Measurements from ENCODE around the gene NDRG2. TPM values are rescaled to one million over a fixed set of nuclear protein-coding genes. Genes with fewer than 3 reads are reported as not detected.
A peak's percentile ranks its signal among the peaks of the same experiment; 100 is the strongest.

The NDRG2 gene
- total and polyA plus RNA-seq, 5 donors = 219 to 368 (median 343) TPM

- H3K4me3 ChIP-seq (ENCODE audit: low read length) = no peak overlapping the region
- H3K9me3 ChIP-seq (ENCODE audit: control insufficient read depth, low read length) = no peaks in the 10 kb centered on the region
- H3K4me1 ChIP-seq (ENCODE audit: control insufficient read depth, insufficient read depth, low read length) = no peaks in the 10 kb centered on the region
- DNase-seq (no peak), ATAC-seq (no peak)
- intact Hi-C loops (cut with DNase I) = no loop called here
- no peak overlapping the region for H3K27ac ChIP-seq (ENCODE audit: low read length)
- H3K27me3 ChIP-seq (ENCODE audit: control insufficient read depth, insufficient read depth) = no peaks in the 10 kb centered on the region
- 82% methylated on average over 4 of the region's 4 CpGs for WGBS
Measured at GRCh38 chr14:21033133-21033698, 8.4 kb upstream of the NDRG2 start.

DNA sequence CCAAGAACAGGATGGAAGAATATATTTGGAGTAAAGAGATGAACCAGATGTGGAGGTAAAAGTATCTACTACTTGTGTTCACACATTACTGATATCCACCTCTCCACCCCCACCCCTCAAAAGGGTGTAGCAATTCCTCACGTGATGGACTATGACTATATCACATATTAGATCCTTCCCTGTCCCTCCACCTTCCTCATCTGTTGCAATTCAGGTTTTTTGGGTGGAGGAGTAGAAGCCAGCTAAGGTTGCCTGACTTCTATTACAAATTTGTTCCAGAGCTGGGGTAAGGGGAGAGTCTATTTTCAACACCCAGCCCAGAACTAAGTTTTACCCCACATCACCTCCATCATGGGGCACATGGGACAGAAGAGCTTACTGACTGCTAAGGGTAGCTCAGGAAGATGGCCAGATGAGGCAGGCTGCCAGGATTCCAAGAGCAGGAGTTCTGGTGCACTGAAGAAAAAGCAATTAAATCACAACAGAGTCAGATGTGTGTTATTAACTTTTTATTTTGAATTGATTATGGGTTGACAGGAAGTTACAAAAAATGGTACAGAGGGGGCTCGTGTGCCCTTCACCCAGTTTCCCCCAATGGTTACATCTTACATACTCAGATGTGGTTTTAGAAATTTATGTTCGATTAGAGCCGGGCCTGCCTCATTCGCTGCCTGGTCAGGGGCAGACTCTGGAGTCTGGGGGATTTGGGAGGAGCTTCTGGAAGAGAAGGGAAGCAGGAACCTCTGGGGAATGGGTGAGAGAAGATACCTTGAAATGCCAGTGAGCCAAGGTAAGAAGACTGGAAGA lies 7.7 kb upstream of the NDRG2 start:
- WGBS = 84% methylated on average over 5 of the region's 5 CpGs
- Histone ChIP-seq H3K4me1 (ENCODE audit: control insufficient read depth, insufficient read depth, low read length) (no peaks in the 10 kb centered on the region), H3K4me3 (ENCODE audit: low read length) (no peak overlapping the region), H3K27ac (ENCODE audit: low read length) (no peak overlapping the region), H3K9me3 (ENCODE audit: control insufficient read depth, low read length) (no peaks in the 10 kb centered on the region), H3K27me3 (ENCODE audit: control insufficient read depth, insufficient read depth) (no peaks in the 10 kb centered on the region)
- no peak for ATAC-seq
- intact Hi-C loops (cut with DNase I) = no loop called here
- DNase-seq = no peak

GRCh38 chr14:21030531-21030930 lies 5.7 kb upstream of the NDRG2 start:
- intact Hi-C loops (cut with DNase I) = no loop called here
- no peaks in the 10 kb centered on the region for H3K27me3 ChIP-seq (ENCODE audit: control insufficient read depth, insufficient read depth)
- peaks cover 8% of the 10 kb centered on the region for H3K4me1 ChIP-seq (ENCODE audit: control insufficient read depth, insufficient read depth, low read length)
- no peak overlapping the region for H3K27ac ChIP-seq (ENCODE audit: low read length)
- ATAC-seq = no peak
- WGBS = 87% methylated on average over 12 of the region's 12 CpGs
- no peak for DNase-seq
- no peak overlapping the region for H3K4me3 ChIP-seq (ENCODE audit: low read length)
- H3K9me3 ChIP-seq (ENCODE audit: control insufficient read depth, low read length) = no peaks in the 10 kb centered on the region

DNA sequence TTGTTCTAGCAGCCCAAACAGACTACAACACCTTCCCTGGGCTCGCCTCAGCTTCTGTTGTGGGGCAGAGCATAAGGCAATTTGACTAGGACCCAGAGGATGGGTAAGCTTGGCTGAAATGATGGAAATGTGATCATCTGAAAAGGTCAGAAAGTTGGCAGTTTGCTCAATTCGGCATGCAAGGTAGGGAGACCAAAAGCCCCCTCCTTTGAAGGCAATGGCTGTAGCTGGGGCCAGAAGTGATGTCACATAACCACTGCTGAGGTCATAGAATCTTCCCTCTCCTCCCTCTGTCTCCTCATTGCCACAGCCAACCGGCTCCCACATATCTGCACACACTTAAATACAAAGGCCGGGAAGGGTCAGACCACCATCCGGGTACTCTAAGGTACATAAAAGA lies 5.1 kb upstream of the NDRG2 start, which contains the start of gene TPPP2:
TSS of gene TPPP2 (plus strand) at position 301 of the 400 bp plus-strand sequence. CDS start 365 bp downstream, outside the sequence.
- no peak within 1 kb of the TSS for H3K4me3 ChIP-seq (ENCODE audit: low read length)
- 92% methylated on average over 5 of the region's 5 CpGs for WGBS
- no peak for DNase-seq
- no peaks in the 10 kb centered on the region for H3K9me3 ChIP-seq (ENCODE audit: control insufficient read depth, low read length)
- intact Hi-C loops (cut with DNase I) = no loop called here
- no peak within 1 kb of the TSS for H3K27ac ChIP-seq (ENCODE audit: low read length)
- ATAC-seq = no peak
- H3K4me1 ChIP-seq (ENCODE audit: control insufficient read depth, insufficient read depth, low read length) = peaks cover 8% of the 10 kb centered on the region
- no peaks in the 10 kb centered on the region for H3K27me3 ChIP-seq (ENCODE audit: control insufficient read depth, insufficient read depth)

GRCh38 chr14:21026988-21027315 lies 2.1 kb upstream of the NDRG2 start:
- Histone ChIP-seq H3K4me3 (ENCODE audit: low read length) (no peak overlapping the region), H3K27ac (ENCODE audit: low read length) (peak overlapping the region; percentile 92), H3K4me1 (ENCODE audit: control insufficient read depth, insufficient read depth, low read length) (peaks cover 12% of the 10 kb centered on the region), H3K27me3 (ENCODE audit: control insufficient read depth, insufficient read depth) (no peaks in the 10 kb centered on the region), H3K9me3 (ENCODE audit: control insufficient read depth, low read length) (no peaks in the 10 kb centered on the region)
- 10% methylated on average over 3 of the region's 3 CpGs for WGBS
- DNase-seq (peak in 2 of 3 donors; percentile 61 to 71), ATAC-seq (peak in 1 of 2 donors; percentile 58)
- intact Hi-C loops (cut with DNase I) = no loop called here

DNA sequence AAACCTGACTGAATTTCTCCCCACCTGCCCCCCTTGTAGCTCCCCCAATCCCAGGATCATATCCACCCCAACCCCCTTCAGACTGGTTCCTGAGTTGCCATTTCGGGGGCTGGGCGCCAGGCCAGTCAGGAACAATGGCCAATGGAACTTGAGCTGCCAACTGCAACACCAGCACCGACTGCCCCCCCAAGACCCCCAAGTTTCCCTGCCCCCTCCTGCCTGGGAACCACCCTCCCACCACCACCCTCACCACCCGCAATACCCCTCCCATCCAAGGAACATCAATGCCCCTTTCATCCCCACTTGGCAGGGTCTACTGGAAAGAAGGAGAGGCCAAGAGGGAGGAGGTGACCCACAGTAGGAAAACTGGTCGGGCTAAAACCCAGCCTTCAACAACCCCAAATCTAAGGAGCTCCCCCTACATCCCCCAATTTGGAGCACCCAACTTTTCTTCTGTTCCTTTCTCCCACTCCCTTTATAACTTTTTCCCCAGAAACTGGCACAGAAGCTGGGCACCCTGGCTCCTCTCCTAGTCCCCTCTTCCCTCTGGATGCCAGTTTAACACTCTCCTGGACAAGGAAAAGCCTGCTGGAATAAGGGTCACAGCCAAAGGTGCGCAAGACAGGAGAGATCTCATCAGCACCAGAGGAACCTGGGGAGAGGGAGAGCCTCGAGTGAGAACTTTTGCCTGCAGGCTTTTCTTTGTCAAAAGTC lies 1.6 kb upstream of the NDRG2 start:
- 47% methylated on average over 7 of the region's 7 CpGs for whole genome bisulfite sequencing
- peak overlapping the region; percentile 92 for H3K27ac ChIP-seq (ENCODE audit: low read length)
- no peak overlapping the region for H3K4me3 ChIP-seq (ENCODE audit: low read length)
- H3K27me3 ChIP-seq (ENCODE audit: control insufficient read depth, insufficient read depth) = no peaks in the 10 kb centered on the region
- H3K4me1 ChIP-seq (ENCODE audit: control insufficient read depth, insufficient read depth, low read length) = peaks cover 12% of the 10 kb centered on the region
- no peak for ATAC-seq
- intact Hi-C loops (cut with DNase I) = no loop called here
- no peaks in the 10 kb centered on the region for H3K9me3 ChIP-seq (ENCODE audit: control insufficient read depth, low read length)
- DNase-seq = peak in 2 of 3 donors; percentile 79

DNA sequence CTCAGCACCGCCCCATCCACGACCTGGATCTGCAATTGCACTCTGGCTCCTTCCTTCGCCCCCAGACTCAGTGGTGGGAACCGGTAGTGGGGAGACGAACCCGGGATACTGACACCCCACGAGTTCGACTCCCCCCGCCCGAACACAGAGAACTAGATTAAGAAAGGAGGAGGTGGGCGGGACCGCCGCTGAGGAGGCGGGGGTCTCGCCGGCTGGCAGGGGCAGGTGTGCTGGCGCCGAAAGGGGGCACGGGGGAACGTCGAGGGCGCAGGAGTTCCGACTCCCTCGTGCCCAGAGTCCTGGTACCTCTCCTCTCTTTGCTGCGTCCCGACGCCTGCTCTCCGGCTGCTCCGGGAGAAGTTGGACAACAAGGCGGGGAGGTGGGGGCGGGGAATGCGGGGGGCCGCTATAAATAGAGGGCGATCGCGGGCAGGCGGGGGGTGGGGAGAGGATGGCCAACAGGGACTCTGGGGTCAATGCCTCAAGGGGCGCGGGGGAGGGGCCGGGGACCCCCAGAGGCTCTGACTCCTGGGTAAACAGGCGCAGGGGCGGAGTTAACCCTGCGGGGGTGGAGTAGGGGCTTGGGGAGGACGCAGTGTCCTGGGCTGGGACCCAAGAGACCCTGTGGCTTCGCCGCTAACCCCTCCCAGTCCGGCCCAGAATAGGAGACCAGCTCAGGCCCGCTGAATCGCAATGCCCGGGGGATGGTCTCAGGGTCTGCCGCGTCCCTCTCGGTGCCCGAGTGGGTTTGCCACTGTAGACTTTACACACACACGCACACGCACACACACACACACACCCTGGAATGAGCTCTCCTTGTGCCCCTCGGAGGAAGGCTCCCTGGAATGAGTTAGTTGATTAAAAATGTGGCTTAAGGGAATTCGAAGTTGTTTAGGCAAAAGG lies 761 bp upstream of the NDRG2 start:
- peak overlapping the region; percentile 98 for H3K27ac ChIP-seq (ENCODE audit: low read length)
- 3% methylated on average over 58 of the region's 58 CpGs for WGBS
- intact Hi-C loops (cut with DNase I) = no loop called here
- no peaks in the 10 kb centered on the region for H3K9me3 ChIP-seq (ENCODE audit: control insufficient read depth, low read length)
- H3K27me3 ChIP-seq (ENCODE audit: control insufficient read depth, insufficient read depth) = no peaks in the 10 kb centered on the region
- peak overlapping the region; percentile 90 for H3K4me3 ChIP-seq (ENCODE audit: low read length)
- ATAC-seq (peak; percentile 72 to 82), DNase-seq (peak; percentile 87 to 96 (median 95))
- peaks cover 12% of the 10 kb centered on the region for H3K4me1 ChIP-seq (ENCODE audit: control insufficient read depth, insufficient read depth, low read length)

DNA sequence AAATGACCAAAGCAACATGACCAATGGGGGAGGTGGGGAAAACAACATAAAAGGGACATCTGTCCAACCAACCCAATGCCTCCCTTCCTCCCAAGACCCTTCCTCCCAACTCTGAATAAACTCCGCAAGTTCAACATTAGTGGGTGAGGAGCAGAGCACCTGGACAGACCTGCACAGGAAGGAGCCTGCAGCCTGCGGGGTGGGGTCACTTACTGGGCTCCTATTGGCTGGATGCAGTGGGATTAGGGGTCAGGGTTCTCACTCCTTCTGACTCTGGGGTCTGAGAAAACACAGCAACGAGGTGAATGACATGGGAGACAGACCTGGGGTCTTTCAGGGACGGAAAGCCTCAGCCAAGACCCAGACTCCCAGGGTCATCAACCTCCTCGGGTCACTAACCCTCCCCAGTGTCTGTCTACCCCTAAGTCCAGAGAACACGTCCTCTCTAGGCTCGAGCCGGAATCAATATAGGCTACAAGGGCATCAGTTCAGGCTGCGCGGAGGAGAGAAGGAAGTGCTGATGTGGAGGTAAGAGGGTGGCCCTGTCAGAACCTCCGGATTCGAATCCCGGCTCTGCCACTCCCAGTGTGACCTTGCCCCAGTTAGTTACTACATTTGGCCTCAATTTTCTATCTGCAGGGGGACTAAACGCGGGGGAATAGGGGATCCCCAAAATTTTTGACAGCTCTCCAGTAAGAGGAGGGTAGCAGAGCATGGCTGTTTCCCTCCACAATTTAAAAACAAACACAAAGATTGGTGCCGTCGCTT lies 860 bp downstream of the NDRG2 start:
- WGBS = 18% methylated on average over 17 of the region's 17 CpGs
- ATAC-seq (peak in 1 of 2 donors; percentile 3), DNase-seq (peak in 2 of 3 donors; percentile 45 to 65)
- no peaks in the 10 kb centered on the region for H3K27me3 ChIP-seq (ENCODE audit: control insufficient read depth, insufficient read depth)
- H3K27ac ChIP-seq (ENCODE audit: low read length) = peak overlapping the region; percentile 87
- peak overlapping the region; percentile 90 for H3K4me3 ChIP-seq (ENCODE audit: low read length)
- intact Hi-C loops (cut with DNase I) = no loop called here
- no peaks in the 10 kb centered on the region for H3K9me3 ChIP-seq (ENCODE audit: control insufficient read depth, low read length)
- peaks cover 12% of the 10 kb centered on the region for H3K4me1 ChIP-seq (ENCODE audit: control insufficient read depth, insufficient read depth, low read length)

DNA sequence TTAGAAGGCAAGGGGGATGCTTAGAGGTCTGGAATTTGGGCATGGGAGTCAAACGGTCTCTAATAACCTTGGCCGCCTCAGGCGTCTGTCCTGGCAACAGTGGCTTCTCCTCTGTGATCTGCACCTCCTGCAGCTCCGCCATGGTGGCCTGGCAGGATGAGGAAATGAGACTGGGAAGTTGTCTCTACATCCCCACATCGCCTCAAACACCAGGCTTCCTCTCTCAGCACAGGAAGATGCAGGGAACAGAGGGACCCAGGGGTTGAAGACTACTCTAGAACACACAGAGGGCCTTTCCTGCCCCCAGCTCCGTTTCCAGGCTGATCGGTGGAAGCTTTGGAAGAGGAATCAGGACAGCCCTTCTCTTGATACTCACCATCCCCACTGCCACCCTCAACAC lies 1.7 kb downstream of the NDRG2 start:
- DNase-seq (peak in 2 of 3 donors; percentile 56 to 64), ATAC-seq (no peak)
- peak overlapping the region; percentile 90 for H3K4me3 ChIP-seq (ENCODE audit: low read length)
- H3K4me1 ChIP-seq (ENCODE audit: control insufficient read depth, insufficient read depth, low read length) = peaks cover 12% of the 10 kb centered on the region
- H3K27me3 ChIP-seq (ENCODE audit: control insufficient read depth, insufficient read depth) = no peaks in the 10 kb centered on the region
- intact Hi-C loops (cut with DNase I) = no loop called here
- peak overlapping the region; percentile 87 for H3K27ac ChIP-seq (ENCODE audit: low read length)
- H3K9me3 ChIP-seq (ENCODE audit: control insufficient read depth, low read length) = no peaks in the 10 kb centered on the region
- 26% methylated on average over 7 of the region's 7 CpGs for WGBS

- Histone ChIP-seq H3K4me3 (ENCODE audit: low read length) (peak overlapping the region; percentile 90), H3K27me3 (ENCODE audit: control insufficient read depth, insufficient read depth) (no peaks in the 10 kb centered on the region), H3K4me1 (ENCODE audit: control insufficient read depth, insufficient read depth, low read length) (peaks cover 12% of the 10 kb centered on the region), H3K27ac (ENCODE audit: low read length) (peak overlapping the region; percentile 87), H3K9me3 (ENCODE audit: control insufficient read depth, low read length) (no peaks in the 10 kb centered on the region)
- DNase-seq (no peak), ATAC-seq (no peak)
- WGBS = 65% methylated on average over 5 of the region's 5 CpGs
- intact Hi-C loops (cut with DNase I) = no loop called here
Measured at GRCh38 chr14:21022686-21023085, 2.2 kb downstream of the NDRG2 start.
